ENCODE measurements around the gene TBL1X. TPM values are rescaled to one million over a fixed set of nuclear protein-coding genes. Genes with fewer than 3 reads are reported as not detected.
"Not testable (repeated sequence)": the region's sequence is repeated elsewhere in the genome, so short reads cannot be mapped to it uniquely, and the experiment has no call there.

The TBL1X gene
- 10 to 100 TPM in 1 of 2 donors, 1 to 10 TPM in 1; 9.2 to 17.4 TPM for total RNA-seq

GRCh38 chrX:9464435-9465371 is at the start of gene TBL1X:
TBL1X (plus strand) TSS chrX:9465058; CDS start chrX:9653587, 188,529 bp downstream.
- ATAC-seq (peak; percentile 33 to 46), DNase-seq (ENCODE audit: low spot score in 2 of 2) (peak in 1 of 2 donors; percentile 60)
- peaks cover 0 to 5% of the 10 kb centered on the region in 2 donors for H3K36me3 Mint-ChIP-seq
- peak within 1 kb of the TSS; percentile 71 to 74 for H3K27ac Mint-ChIP-seq
- H3K9me3 Mint-ChIP-seq = no peaks in the 10 kb centered on the region

DNA sequence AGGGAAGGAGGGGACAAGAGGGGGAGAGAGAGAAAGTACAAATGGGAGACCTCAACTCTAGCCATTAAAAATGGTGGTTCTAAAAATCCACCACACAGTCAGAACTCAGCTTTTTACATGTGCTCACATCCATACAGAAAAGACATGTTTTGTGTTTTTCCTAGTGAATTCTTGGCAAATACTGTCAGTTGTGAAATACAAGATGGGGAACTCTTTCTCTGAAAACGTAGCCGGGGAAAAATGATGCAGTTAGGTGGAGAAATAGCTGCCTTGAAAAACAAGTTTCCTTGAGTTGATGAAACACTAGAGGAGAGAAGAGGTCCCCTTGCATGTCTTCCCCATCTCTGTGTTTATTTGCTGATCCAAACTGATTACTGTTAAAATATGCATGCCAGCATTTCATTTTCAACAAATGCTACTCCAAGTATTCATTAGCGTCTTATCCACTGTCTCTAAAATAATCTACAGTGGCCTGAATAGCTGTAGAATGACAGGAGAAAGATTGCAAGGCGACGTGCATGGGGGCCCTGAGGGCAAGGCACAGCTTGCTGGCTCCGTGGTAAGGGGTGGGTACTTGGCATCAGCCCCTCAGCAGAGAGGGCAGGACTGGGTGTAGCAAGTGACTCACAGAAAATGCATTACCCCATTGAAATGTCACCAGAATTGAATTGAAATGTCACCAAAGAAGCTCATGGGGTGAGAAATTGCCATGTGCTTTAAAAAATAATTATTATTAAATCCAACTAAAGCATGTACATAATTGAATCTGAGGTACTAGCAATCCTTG is 48.1 kb upstream of the TBL1X start:
- Mint-ChIP-seq H3K9me3 (no peaks in the 10 kb centered on the region), H3K27ac (no peak overlapping the region), H3K36me3 (no peaks in the 10 kb centered on the region)
- DNase-seq (ENCODE audit: low spot score in 2 of 2) (no peak), ATAC-seq (no peak)

- no peaks in the 10 kb centered on the region for H3K9me3 Mint-ChIP-seq
- ATAC-seq = no peak
- no peak for DNase-seq (ENCODE audit: low spot score in 2 of 2)
- H3K27ac Mint-ChIP-seq = no peak overlapping the region
- no peaks in the 10 kb centered on the region for H3K36me3 Mint-ChIP-seq
Measured at GRCh38 chrX:9418262-9418661, 46.6 kb upstream of the TBL1X start.

DNA sequence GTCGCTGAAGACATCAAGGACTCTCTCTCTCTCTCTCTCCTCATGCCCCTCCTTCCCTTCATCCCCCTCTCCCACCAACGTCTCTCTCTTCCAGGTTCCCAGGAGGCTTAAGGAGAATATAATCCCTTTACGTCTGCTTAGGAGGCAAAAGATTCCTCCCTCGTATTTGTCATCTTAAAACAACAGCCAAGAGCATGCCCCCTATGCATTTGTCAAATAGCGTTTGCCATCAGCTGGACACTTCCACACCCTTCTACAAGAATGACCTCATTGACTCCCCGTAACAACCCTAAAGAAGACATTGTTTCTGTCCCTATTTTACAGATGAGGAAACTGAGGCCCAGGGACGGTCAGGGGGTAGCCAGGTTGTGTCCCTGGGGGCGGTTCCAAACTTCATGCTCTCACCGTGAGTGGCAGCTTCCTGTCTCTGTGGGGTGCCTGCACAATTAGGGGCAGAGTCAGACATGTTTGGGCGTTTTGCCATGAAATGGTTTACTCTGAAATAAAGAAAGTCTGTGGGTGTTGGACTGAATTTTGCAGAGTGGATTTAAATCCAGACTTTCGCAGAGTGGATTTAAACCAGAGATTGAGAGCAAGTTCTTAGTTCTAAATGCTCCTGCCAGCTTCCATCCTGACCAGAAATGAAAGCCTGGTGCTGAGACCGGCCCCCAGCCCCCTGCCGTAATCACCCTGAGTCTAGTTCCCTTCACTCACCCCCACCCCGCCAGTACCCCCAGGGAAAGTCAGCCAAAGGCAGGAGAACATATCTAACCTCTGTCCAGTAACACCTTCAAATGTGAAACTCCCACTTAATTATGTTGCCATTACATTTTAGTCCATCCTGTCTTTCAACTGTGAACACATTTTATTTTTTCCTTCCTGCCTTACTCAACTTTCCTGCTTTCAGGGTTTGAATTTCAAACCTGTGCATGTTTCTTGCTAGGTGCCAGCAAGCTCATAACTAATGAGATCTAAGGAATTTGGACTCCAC is 44.3 kb upstream of the TBL1X start:
- Mint-ChIP-seq H3K27ac (no peak overlapping the region), H3K36me3 (peaks cover 0 to 4% of the 10 kb centered on the region in 2 donors), H3K9me3 (peaks cover 0 to 4% of the 10 kb centered on the region in 2 donors)
- DNase-seq (ENCODE audit: low spot score in 2 of 2) (no peak), ATAC-seq (no peak)

DNA sequence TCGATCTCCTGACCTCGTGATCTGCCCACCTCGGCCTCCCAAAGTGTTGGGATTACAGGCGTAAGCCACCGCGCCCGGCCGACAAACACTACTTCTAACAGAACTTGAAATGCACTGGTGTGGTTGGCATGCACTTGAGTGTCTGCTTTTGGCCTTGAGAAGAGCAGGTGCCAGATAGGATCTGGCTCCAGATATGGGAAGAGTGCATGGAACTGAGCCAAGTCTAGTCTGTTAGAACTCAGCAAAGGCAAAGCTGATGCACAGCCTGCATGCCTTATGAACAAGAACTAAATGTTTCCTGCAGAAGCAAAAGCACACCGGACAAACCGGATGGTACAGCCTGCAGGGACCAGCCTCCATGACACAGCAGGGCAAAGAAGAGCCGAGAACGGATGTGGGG is 35.1 kb upstream of the TBL1X start:
- H3K36me3 Mint-ChIP-seq = no peaks in the 10 kb centered on the region
- ATAC-seq = no peak

GRCh38 chrX:9430346-9430921 is 34.4 kb upstream of the TBL1X start:
- no peaks in the 10 kb centered on the region for H3K36me3 Mint-ChIP-seq
- H3K27ac Mint-ChIP-seq = no peak overlapping the region
- DNase-seq (ENCODE audit: low spot score in 2 of 2) = no peak
- no peaks in the 10 kb centered on the region for H3K9me3 Mint-ChIP-seq
- ATAC-seq = no peak

More for the DNA sequence above, 35.1 kb upstream of the TBL1X start:
- Mint-ChIP-seq H3K27ac (no peak overlapping the region), H3K9me3 (no peaks in the 10 kb centered on the region)
- DNase-seq (ENCODE audit: low spot score in 2 of 2) = no peak

DNA sequence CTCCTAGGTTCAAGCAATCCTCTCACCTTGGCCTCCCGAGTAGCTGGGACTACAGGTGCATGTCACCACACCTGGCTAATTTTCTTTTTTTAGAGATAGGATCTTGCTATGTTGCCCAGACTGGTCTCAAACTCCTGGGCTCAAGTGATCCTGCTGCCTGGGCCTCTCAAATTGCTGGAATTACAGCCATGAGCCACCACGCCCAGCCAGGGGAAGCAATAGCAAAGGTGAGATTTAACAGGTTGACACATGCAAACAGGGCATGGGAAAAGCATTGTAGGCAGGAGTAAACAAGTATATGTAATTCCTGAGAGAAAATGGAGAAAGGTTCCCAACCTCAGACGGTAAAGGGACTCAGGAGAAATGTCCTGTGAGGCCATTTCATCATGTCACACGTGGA is 33.6 kb upstream of the TBL1X start:
- Mint-ChIP-seq H3K36me3 (no peaks in the 10 kb centered on the region), H3K27ac (no peak overlapping the region)

GRCh38 chrX:9433596-9433995 is 31.3 kb upstream of the TBL1X start:
- Mint-ChIP-seq H3K36me3 (no peaks in the 10 kb centered on the region), H3K9me3 (no peaks in the 10 kb centered on the region), H3K27ac (no peak overlapping the region)
- DNase-seq (ENCODE audit: low spot score in 2 of 2) (no peak), ATAC-seq (no peak)

More for the DNA sequence above, 33.6 kb upstream of the TBL1X start:
- H3K9me3 Mint-ChIP-seq = no peaks in the 10 kb centered on the region
- ATAC-seq (no peak), DNase-seq (ENCODE audit: low spot score in 2 of 2) (no peak)

GRCh38 chrX:9434051-9434550 is 30.8 kb upstream of the TBL1X start:
- no peak overlapping the region for H3K27ac Mint-ChIP-seq
- ATAC-seq (no peak), DNase-seq (ENCODE audit: low spot score in 2 of 2) (no peak)
- no peaks in the 10 kb centered on the region for H3K9me3 Mint-ChIP-seq
- no peaks in the 10 kb centered on the region for H3K36me3 Mint-ChIP-seq

GRCh38 chrX:9435086-9435485 is 29.8 kb upstream of the TBL1X start:
- ATAC-seq; DNase-seq (ENCODE audit: low spot score in 2 of 2); H3K27ac Mint-ChIP-seq; H3K9me3 Mint-ChIP-seq; H3K36me3 Mint-ChIP-seq: not testable (repeated sequence)

DNA sequence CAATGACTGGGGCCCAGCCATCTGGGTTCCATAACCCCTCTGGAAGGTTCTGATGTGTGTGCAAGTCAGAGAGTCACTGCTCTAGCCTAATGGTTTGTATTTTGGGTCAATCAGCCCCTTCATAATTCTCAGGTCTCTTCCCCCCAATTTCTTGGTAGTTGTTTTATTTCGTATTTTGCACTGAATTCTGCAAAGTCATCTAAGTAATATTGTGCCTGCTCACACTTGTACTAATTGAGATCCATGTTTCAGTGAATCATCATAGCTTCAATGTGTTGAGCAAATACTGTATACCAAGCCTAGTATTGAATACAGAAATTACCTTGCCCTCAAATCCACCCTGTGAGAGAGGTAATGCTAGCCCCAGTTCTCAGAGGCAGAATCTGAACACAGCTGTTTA is 28.0 kb upstream of the TBL1X start:
- ATAC-seq (no peak), DNase-seq (ENCODE audit: low spot score in 2 of 2) (no peak)
- no peaks in the 10 kb centered on the region for H3K9me3 Mint-ChIP-seq
- no peak overlapping the region for H3K27ac Mint-ChIP-seq
- H3K36me3 Mint-ChIP-seq = no peaks in the 10 kb centered on the region

DNA sequence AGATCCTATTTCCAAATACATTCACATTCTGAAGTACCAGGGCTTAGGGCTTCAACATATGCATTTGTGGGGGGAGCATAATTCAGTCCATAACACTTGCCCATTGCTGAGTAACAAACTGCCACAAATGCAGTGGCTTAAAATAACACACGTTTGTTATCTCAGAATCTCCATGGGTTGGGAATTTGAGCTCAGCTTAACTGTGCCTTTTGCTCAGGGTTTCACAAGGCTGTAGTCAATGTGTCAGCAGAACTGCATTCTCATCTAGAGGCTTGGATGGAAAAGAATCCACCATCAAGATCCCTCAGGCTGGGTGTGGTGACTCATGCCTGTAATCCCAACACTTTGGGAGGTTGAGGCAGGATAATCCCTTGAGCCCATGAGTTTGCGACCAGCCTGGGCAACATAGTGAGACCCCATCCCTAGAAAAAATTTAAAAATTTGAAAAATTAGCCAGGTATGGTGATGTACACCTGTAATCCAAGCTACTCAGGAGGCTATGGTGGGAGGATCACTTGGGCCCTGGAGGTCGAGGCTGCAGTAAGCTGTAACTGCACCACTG is 25.8 kb upstream of the TBL1X start:
- no peaks in the 10 kb centered on the region for H3K9me3 Mint-ChIP-seq
- no peaks in the 10 kb centered on the region for H3K36me3 Mint-ChIP-seq
- ATAC-seq (no peak), DNase-seq (ENCODE audit: low spot score in 2 of 2) (no peak)
- H3K27ac Mint-ChIP-seq = no peak overlapping the region

GRCh38 chrX:9440116-9440844 is 24.6 kb upstream of the TBL1X start:
- ATAC-seq (peak; percentile 49 to 82), DNase-seq (ENCODE audit: low spot score in 2 of 2) (no peak)
- Mint-ChIP-seq H3K36me3 (no peaks in the 10 kb centered on the region), H3K9me3 (no peaks in the 10 kb centered on the region), H3K27ac (no peak overlapping the region)

GRCh38 chrX:9442056-9442455 is 22.8 kb upstream of the TBL1X start:
- Mint-ChIP-seq H3K9me3 (no peaks in the 10 kb centered on the region), H3K27ac (no peak overlapping the region), H3K36me3 (no peaks in the 10 kb centered on the region)
- ATAC-seq (no peak), DNase-seq (ENCODE audit: low spot score in 2 of 2) (no peak)

DNA sequence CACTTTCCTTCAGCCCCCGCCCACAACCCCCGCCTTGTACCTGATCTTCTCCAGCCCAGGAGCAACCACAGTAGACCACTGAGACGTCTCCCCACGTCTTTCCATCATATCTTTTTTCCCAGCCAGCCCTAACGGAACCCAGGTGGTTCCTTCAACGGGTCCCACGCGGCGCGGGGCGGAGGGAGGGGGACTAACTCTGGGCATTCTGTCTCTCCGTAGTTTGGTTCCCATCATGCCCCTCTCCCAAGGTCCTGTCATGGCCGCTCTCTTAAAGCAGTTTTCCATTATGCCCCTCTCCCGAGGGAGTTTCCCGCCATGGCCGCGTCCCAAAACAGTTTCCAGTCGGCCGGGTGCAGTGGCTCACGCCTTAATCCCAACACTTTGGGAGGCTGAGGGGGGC is 21.5 kb upstream of the TBL1X start:
- H3K9me3 Mint-ChIP-seq = no peaks in the 10 kb centered on the region
- no peak for DNase-seq (ENCODE audit: low spot score in 2 of 2)
- ATAC-seq = no peak

More for the DNA sequence above, 21.5 kb upstream of the TBL1X start:
- Mint-ChIP-seq H3K27ac (no peak overlapping the region), H3K36me3 (no peaks in the 10 kb centered on the region)
